Loucy (cell line): ENCODE measurements around the gene GPC1.

ENCODE experiments used
- H2AFZ ChIP-seq: fragments of 200-600 bp; sonication (generic); 2 replicates; pipeline ENCODE4 v1.6.0; 2016; ENCODE audit warnings: antibody characterized with exemption, mild to moderate bottlenecking, low read length, moderate library complexity
- H3F3A ChIP-seq: fragments of 200-600 bp; 2 replicates; pipeline ENCODE4 v1.6.0; 2016; ENCODE audit warnings: antibody characterized with exemption, low read depth, mild to moderate bottlenecking
- H3K27me3 ChIP-seq: fragments of 200-600 bp; sonication (generic); 2 replicates; pipeline ENCODE4 v1.6.1; 2014; ENCODE audit warnings: low read length, mild to moderate bottlenecking; ENCODE audit not compliant: insufficient read depth, poor library complexity, severe bottlenecking
- H3K36me3 ChIP-seq: fragments of 200-600 bp; sonication (generic); 2 replicates; pipeline ENCODE4 v1.6.1; 2016; ENCODE audit warnings: low read length; ENCODE audit not compliant: insufficient read depth
- H3K4me1 ChIP-seq: fragments of 200-600 bp; sonication (generic); 2 replicates; pipeline ENCODE4 v1.5.1; 2014; ENCODE audit warnings: low read length, mild to moderate bottlenecking; ENCODE audit not compliant: insufficient read depth, poor library complexity, severe bottlenecking
- H3K4me2 ChIP-seq: fragments of 200-600 bp; sonication (generic); 2 replicates; pipeline ENCODE4 v1.6.0; 2014; ENCODE audit warnings: antibody characterized with exemption, low read length, low read depth, mild to moderate bottlenecking; ENCODE audit not compliant: poor library complexity, severe bottlenecking
- H3K4me3 ChIP-seq: fragments of 200-600 bp; sonication (generic); 2 replicates; pipeline ENCODE4 v1.5.1; 2014; ENCODE audit warnings: low read length, mild to moderate bottlenecking, mixed read lengths; ENCODE audit not compliant: poor library complexity, severe bottlenecking
- H3K79me2 ChIP-seq: fragments of 200-600 bp; sonication (generic); 2 replicates; pipeline ENCODE4 v1.6.1; 2014; ENCODE audit warnings: low read length; ENCODE audit not compliant: insufficient read depth
- H3K9ac ChIP-seq: fragments of 200-600 bp; sonication (generic); 2 replicates; pipeline ENCODE4 v1.6.0; 2014; ENCODE audit warnings: mild to moderate bottlenecking, low read depth, low read length, moderate library complexity; ENCODE audit not compliant: poor library complexity, severe bottlenecking
- H3K9me2 ChIP-seq: fragments of 200-600 bp; sonication (generic); replicated peaks from 2 replicates; pipeline ENCODE4 v1.6.1; 2016; ENCODE audit warnings: low read depth, low read length, mixed read lengths
- H3K9me3 ChIP-seq: fragments of 200-600 bp; sonication (generic); 2 replicates; pipeline ENCODE4 v1.6.1; 2014; ENCODE audit warnings: mild to moderate bottlenecking, antibody characterized with exemption, low read length, low read depth; ENCODE audit not compliant: insufficient read depth
- H4K20me1 ChIP-seq: fragments of 200-600 bp; sonication (generic); 2 replicates; pipeline ENCODE4 v1.6.0; 2014; ENCODE audit warnings: antibody characterized with exemption, low read length, mild to moderate bottlenecking; ENCODE audit not compliant: insufficient read depth, poor library complexity, severe bottlenecking
- CTCF ChIP-seq: fragments of 200-600 bp; sonication (generic); conservative IDR thresholded peaks from 2 replicates; pipeline ENCODE4 v1.5.1; 2014; ENCODE audit warnings: mild to moderate bottlenecking, antibody characterized with exemption, low read length
- EZH2phosphoT487 ChIP-seq: fragments of 200-600 bp; IDR thresholded peaks from 2 replicates; pipeline ENCODE4 v1.6.1; 2018; ENCODE audit warnings: antibody characterized with exemption, mild to moderate bottlenecking, moderate library complexity, borderline replicate concordance

The GPC1 gene

GRCh38 chr2:240420206-240421104, 15.0 kb upstream of the GPC1 start:
- no peaks in the 10 kb centered on the region for H3K79me2 ChIP-seq
- no peaks in the 10 kb centered on the region for H3K36me3 ChIP-seq
- no peak for TF ChIP-seq EZH2phosphoT487
- no peak for TF ChIP-seq CTCF
- peaks cover 20% of the 10 kb centered on the region; the same call in 1 of the 2 replicates for H3K9me3 ChIP-seq
- no peaks in the 10 kb centered on the region for H3K4me1 ChIP-seq
- no peaks in the 10 kb centered on the region for H3K27me3 ChIP-seq
- H3K4me3 ChIP-seq = no peak overlapping the region
- H3K4me2 ChIP-seq = no peak overlapping the region
- no peak overlapping the region for H2AFZ ChIP-seq
- no peaks in the 10 kb centered on the region for H4K20me1 ChIP-seq
- no peak overlapping the region for H3K9ac ChIP-seq
- H3K9me2 ChIP-seq = no peaks in the 10 kb centered on the region
- H3F3A ChIP-seq = no peaks in the 10 kb centered on the region

GRCh38 chr2:240421381-240421780, 14.1 kb upstream of the GPC1 start:
- Histone ChIP-seq H3F3A (no peaks in the 10 kb centered on the region), H3K4me2 (no peak overlapping the region), H3K36me3 (no peaks in the 10 kb centered on the region), H3K4me3 (no peak overlapping the region), H3K9ac (no peak overlapping the region), H3K4me1 (no peaks in the 10 kb centered on the region), H3K9me2 (no peaks in the 10 kb centered on the region), H3K27me3 (no peaks in the 10 kb centered on the region), H3K79me2 (no peaks in the 10 kb centered on the region), H4K20me1 (no peaks in the 10 kb centered on the region), H2AFZ (no peak overlapping the region), H3K9me3 (peaks cover 20% of the 10 kb centered on the region; the same call in 1 of the 2 replicates)
- TF ChIP-seq EZH2phosphoT487 = no peak
- no peak for TF ChIP-seq CTCF

GRCh38 chr2:240422658-240423329, 12.7 kb upstream of the GPC1 start:
- Histone ChIP-seq H3K4me3 (no peak overlapping the region), H3F3A (no peaks in the 10 kb centered on the region), H3K36me3 (no peaks in the 10 kb centered on the region), H3K4me1 (no peaks in the 10 kb centered on the region), H3K9ac (no peak overlapping the region), H4K20me1 (no peaks in the 10 kb centered on the region), H3K27me3 (no peaks in the 10 kb centered on the region), H3K9me3 (peaks cover 20% of the 10 kb centered on the region; the same call in 1 of the 2 replicates), H3K9me2 (no peaks in the 10 kb centered on the region), H2AFZ (no peak overlapping the region), H3K79me2 (no peaks in the 10 kb centered on the region), H3K4me2 (no peak overlapping the region)
- TF ChIP-seq CTCF (no peak), EZH2phosphoT487 (no peak)
